Islet of Langerhans (tissue), 1 donor: Measurements from ENCODE around the gene CPVL.

Experiments
- FAIRE-seq: peaks from one replicate; lab custom pipeline; 2011; peaks lifted over from hg19 to GRCh38; lab: Jason Lieb, UNC

Gene CPVL

GRCh38 chr7:29090836-29091601 is 55.3 kb downstream of the CPVL start:
- FAIRE-seq: no peak

- no peak for FAIRE-seq
These were observed 56.1 kb downstream of the CPVL start for GRCh38 chr7:29090151-29090805.

- no peak for FAIRE-seq
These were observed 58.5 kb downstream of the CPVL start for GRCh38 chr7:29087840-29088170.

GRCh38 chr7:29086545-29086944 is 59.8 kb downstream of the CPVL start:
- no peak for FAIRE-seq

GRCh38 chr7:29084832-29085231 is 61.5 kb downstream of the CPVL start:
- FAIRE-seq: no peak

GRCh38 chr7:29080803-29081202 is 65.5 kb downstream of the CPVL start:
- FAIRE-seq: no peak

GRCh38 chr7:29078311-29079260 is 67.8 kb downstream of the CPVL start:
- FAIRE-seq: no peak

GRCh38 chr7:29077854-29078253 is 68.5 kb downstream of the CPVL start:
- no peak for FAIRE-seq

- no peak for FAIRE-seq
These were observed 69.2 kb downstream of the CPVL start for GRCh38 chr7:29077176-29077575.

- FAIRE-seq: no peak
These were observed 69.7 kb downstream of the CPVL start for GRCh38 chr7:29076631-29077030.

GRCh38 chr7:29075606-29076005 is 70.7 kb downstream of the CPVL start:
- no peak for FAIRE-seq

GRCh38 chr7:29071203-29071874 is 75.0 kb downstream of the CPVL start:
- no peak for FAIRE-seq

GRCh38 chr7:29066641-29067040 is 79.7 kb downstream of the CPVL start:
- FAIRE-seq: no peak

- FAIRE-seq: no peak
These were observed 81.0 kb downstream of the CPVL start for GRCh38 chr7:29065181-29065857.

GRCh38 chr7:29063872-29064271 is 82.5 kb downstream of the CPVL start:
- no peak for FAIRE-seq

GRCh38 chr7:29063236-29063635 is 83.1 kb downstream of the CPVL start:
- no peak for FAIRE-seq

GRCh38 chr7:29053105-29053872 is 93.0 kb downstream of the CPVL start:
- no peak for FAIRE-seq

- FAIRE-seq: no peak
These were observed 99.4 kb downstream of the CPVL start for GRCh38 chr7:29046978-29047377.

GRCh38 chr7:29045258-29046086 is 100.9 kb downstream of the CPVL start:
- FAIRE-seq: no peak

- no peak for FAIRE-seq
These were observed 101.8 kb downstream of the CPVL start for GRCh38 chr7:29044554-29044953.
